ENCODE measurements around the gene CEP89.

DNA sequence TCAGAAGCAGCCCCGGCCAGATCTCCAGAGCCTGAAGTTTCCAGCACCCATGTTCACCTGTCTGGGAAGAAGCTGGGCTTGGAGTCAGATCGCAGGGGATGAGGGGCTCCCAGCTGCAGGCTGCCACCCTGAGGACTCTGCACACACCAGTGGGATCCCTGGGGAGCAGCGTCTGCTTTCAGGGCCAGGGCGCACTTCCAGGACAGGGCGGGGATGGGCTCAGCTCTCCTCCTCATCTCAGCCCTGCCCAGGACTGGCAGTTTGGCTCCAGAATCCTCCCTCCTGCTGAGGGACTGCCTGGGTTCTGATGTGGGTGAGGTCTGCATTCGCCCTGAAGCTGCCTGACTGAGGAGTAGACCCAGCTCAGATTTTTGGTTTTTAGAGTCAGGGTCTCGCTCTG is 105.7 kb downstream of the CEP89 start:
- TF ChIP-seq, protein P1, sequence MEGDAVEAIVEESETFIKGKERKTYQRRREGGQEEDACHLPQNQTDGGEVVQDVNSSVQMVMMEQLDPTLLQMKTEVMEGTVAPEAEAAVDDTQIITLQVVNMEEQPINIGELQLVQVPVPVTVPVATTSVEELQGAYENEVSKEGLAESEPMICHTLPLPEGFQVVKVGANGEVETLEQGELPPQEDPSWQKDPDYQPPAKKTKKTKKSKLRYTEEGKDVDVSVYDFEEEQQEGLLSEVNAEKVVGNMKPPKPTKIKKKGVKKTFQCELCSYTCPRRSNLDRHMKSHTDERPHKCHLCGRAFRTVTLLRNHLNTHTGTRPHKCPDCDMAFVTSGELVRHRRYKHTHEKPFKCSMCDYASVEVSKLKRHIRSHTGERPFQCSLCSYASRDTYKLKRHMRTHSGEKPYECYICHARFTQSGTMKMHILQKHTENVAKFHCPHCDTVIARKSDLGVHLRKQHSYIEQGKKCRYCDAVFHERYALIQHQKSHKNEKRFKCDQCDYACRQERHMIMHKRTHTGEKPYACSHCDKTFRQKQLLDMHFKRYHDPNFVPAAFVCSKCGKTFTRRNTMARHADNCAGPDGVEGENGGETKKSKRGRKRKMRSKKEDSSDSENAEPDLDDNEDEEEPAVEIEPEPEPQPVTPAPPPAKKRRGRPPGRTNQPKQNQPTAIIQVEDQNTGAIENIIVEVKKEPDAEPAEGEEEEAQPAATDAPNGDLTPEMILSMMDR (IDR thresholded peaks at IDR 0.05) = no peak
- TF ChIP-seq POLR2A (IDR thresholded peaks at IDR 0.05) (no peak), EP300 (IDR thresholded peaks at IDR 0.05) (no peak)
